SU-DHL-6 (cell line): ENCODE data around the gene PLPP6.
A peak's percentile ranks its signal among the peaks of the same experiment; 100 is the strongest.

ENCODE experiments used
- H2AFZ ChIP-seq: fragments of 200-600 bp; sonication (generic); 2 replicates; pipeline ENCODE4 v1.6.1; 2014; ENCODE audit warnings: low read depth, mild to moderate bottlenecking, moderate library complexity, mixed read lengths, antibody characterized with exemption, low read length; ENCODE audit not compliant: severe bottlenecking
- H3F3A ChIP-seq: fragments of 200-600 bp; shearing (Covaris generic); 2 replicates; pipeline ENCODE4 v1.6.0; 2016; ENCODE audit warnings: antibody characterized with exemption, mild to moderate bottlenecking; ENCODE audit not compliant: insufficient read depth
- H3K27ac ChIP-seq: fragments of 200-600 bp; sonication (generic); 2 replicates; pipeline ENCODE4 v1.5.1; 2016; ENCODE audit warnings: low read depth, mild to moderate bottlenecking, low read length, moderate library complexity, mixed read lengths
- H3K27me3 ChIP-seq: fragments of 200-600 bp; sonication (generic), shearing (Covaris generic); 2 replicates; pipeline ENCODE4 v1.6.0; 2014; ENCODE audit warnings: mild to moderate bottlenecking, low read length
- H3K36me3 ChIP-seq: fragments of 200-600 bp; sonication (generic); 2 replicates; pipeline ENCODE4 v1.6.1; 2014; ENCODE audit warnings: mild to moderate bottlenecking, low read length, mixed read lengths
- H3K4me2 ChIP-seq: fragments of 300-600, 200-600 bp; shearing (Covaris generic), sonication (generic); 2 replicates; pipeline ENCODE4 v1.6.0; 2014; ENCODE audit warnings: low read length, low read depth, mild to moderate bottlenecking; ENCODE audit not compliant: poor library complexity, severe bottlenecking
- H3K4me3 ChIP-seq: fragments of 200-600 bp; sonication (generic); 2 replicates; pipeline ENCODE4 v1.5.1; 2014; ENCODE audit warnings: antibody characterized with exemption, low read length, mild to moderate bottlenecking, mixed read lengths; ENCODE audit not compliant: insufficient read depth, poor library complexity, severe bottlenecking
- H3K79me2 ChIP-seq: fragments of 200-600 bp; sonication (generic); 2 replicates; pipeline ENCODE4 v1.6.1; 2014; ENCODE audit warnings: mild to moderate bottlenecking, low read length, moderate library complexity; ENCODE audit not compliant: insufficient read depth
- H3K9ac ChIP-seq: fragments of 200-600 bp; sonication (generic); 2 replicates; pipeline ENCODE4 v1.7.0; 2014; ENCODE audit warnings: mild to moderate bottlenecking, low read length
- H3K9me2 ChIP-seq: fragments of 200-600 bp; sonication (generic); replicated peaks from 2 replicates; pipeline ENCODE4 v1.6.1; 2014; ENCODE audit warnings: low read length; ENCODE audit not compliant: insufficient read depth
- H3K9me3 ChIP-seq: fragments of 200-600 bp; sonication (generic); 2 replicates; pipeline ENCODE4 v1.6.1; 2014; ENCODE audit warnings: low read length, mixed read lengths; ENCODE audit not compliant: insufficient read depth
- H4K20me1 ChIP-seq: fragments of 200-600 bp; sonication (generic); 2 replicates; pipeline ENCODE4 v1.6.1; 2014; ENCODE audit warnings: low read depth, mild to moderate bottlenecking, antibody characterized with exemption, low read length, moderate library complexity, mixed read lengths
- EZH2phosphoT487 ChIP-seq: fragments of 200-600 bp; sonication (generic), shearing (Covaris generic); conservative IDR thresholded peaks from 2 replicates; pipeline ENCODE4 v1.6.1; 2018; ENCODE audit warnings: mild to moderate bottlenecking, antibody characterized with exemption, low read length, moderate library complexity, mixed read lengths
- TF ChIP-seq, protein P1 (sequence below): fragments of 200-600 bp; sonication (generic); IDR thresholded peaks from one replicate; pipeline ENCODE4 v1.5.1; 2017; ENCODE audit warnings: antibody characterized with exemption, mild to moderate bottlenecking, low read length, moderate library complexity; ENCODE audit not compliant: insufficient read depth, poor library complexity, severe bottlenecking

The PLPP6 gene

DNA sequence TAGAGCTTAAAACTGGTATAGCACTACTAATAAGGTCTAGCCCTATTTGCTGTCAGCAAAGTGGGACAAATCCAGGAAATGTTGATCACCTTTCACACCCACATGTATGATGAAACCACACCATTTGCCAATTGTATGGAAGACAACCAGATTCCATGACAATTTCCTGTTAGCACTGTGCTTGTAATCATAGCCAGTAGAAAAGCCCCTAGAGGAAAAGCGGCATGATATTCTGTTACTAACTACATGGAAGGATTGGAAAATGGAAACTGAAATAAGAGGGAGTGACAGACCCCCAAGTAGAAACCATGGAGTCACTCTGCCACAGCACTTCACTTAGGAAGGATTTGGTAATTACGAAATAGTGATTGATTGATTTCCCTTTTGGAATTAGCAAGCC lies 3.3 kb downstream of the PLPP6 start:
- Histone ChIP-seq H3K36me3 (no peaks in the 10 kb centered on the region), H4K20me1 (no peaks in the 10 kb centered on the region), H3K9ac (no peak overlapping the region), H3K79me2 (no peaks in the 10 kb centered on the region), H3K27ac (no peak overlapping the region), H3K9me2 (no peaks in the 10 kb centered on the region), H2AFZ (no peak overlapping the region), H3K4me2 (peak overlapping the region; percentile 50), H3K9me3 (no peaks in the 10 kb centered on the region), H3K27me3 (no peaks in the 10 kb centered on the region), H3F3A (peaks cover 6% of the 10 kb centered on the region), H3K4me3 (no peak overlapping the region)
- TF ChIP-seq, protein P1, sequence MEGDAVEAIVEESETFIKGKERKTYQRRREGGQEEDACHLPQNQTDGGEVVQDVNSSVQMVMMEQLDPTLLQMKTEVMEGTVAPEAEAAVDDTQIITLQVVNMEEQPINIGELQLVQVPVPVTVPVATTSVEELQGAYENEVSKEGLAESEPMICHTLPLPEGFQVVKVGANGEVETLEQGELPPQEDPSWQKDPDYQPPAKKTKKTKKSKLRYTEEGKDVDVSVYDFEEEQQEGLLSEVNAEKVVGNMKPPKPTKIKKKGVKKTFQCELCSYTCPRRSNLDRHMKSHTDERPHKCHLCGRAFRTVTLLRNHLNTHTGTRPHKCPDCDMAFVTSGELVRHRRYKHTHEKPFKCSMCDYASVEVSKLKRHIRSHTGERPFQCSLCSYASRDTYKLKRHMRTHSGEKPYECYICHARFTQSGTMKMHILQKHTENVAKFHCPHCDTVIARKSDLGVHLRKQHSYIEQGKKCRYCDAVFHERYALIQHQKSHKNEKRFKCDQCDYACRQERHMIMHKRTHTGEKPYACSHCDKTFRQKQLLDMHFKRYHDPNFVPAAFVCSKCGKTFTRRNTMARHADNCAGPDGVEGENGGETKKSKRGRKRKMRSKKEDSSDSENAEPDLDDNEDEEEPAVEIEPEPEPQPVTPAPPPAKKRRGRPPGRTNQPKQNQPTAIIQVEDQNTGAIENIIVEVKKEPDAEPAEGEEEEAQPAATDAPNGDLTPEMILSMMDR = no peak
- TF ChIP-seq EZH2phosphoT487 = no peak

DNA sequence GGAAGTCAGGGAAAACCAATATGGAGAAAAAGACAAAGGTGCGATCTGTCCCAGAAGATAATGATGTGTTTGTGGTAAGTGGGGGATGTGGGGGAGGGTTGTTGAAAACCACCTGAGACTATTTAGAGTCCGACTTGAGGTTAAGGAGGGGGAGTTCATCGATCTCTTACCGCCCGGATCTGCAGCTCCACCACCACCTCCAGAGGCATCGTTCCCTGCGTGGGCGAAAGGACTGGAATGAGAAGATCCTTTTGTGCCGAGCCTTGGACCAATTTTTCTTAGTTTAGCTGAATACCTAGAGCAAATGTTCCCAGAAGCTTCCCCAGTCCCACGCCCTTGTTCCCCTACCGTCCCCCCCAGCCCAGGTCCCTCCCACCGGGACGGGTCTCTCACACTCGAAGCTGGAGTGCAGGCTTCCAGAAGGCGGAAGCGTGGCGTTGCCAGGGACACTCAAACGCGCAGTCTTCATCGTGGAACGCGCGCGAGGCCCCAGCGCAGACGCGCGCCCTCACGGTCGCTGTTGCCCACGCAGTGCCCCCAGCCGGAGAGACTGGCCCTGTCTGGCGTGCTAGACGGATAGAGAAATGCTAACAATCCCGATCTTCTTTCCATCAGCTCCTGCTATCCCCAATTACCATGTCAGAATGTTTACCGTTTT lies 4.1 kb downstream of the PLPP6 start, which contains the start of gene SPATA6L:
Gene SPATA6L (minus strand): TSS at position 439 of the 658 bp plus-strand sequence. CDS start 230 bp downstream, at position 209.
- Histone ChIP-seq H3K4me3 (no peak within 1 kb of the TSS), H3K9me2 (no peaks in the 10 kb centered on the region), H3K27ac (no peak within 1 kb of the TSS), H3K9me3 (no peaks in the 10 kb centered on the region), H4K20me1 (no peaks in the 10 kb centered on the region), H2AFZ (no peak within 1 kb of the TSS), H3K9ac (no peak within 1 kb of the TSS), H3F3A (peaks cover 6% of the 10 kb centered on the region), H3K27me3 (no peaks in the 10 kb centered on the region), H3K79me2 (no peaks in the 10 kb centered on the region), H3K36me3 (no peaks in the 10 kb centered on the region), H3K4me2 (no peak within 1 kb of the TSS)
- TF ChIP-seq EZH2phosphoT487 = no peak
- TF ChIP-seq, protein P1 = no peak

DNA sequence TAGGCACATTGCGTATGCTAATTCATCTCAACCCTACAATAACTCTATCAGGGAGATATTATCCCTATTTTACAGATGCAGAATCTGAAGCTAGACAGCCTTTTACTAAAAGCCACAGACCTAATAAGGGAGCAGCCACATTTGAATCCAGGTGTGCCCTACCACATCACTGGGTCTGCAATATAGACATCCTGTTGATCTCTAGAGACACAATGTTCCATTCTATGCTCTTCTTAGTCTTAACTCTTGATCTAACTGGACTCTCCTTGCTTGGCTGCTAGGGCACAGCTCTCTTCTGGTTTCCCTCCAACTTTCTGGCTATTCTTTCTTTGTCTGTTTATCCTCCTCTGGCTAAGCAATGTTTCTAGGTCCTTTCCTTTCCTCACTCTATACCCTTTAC lies 5.6 kb downstream of the PLPP6 start:
- Histone ChIP-seq H3K36me3 (no peaks in the 10 kb centered on the region), H3K4me2 (no peak overlapping the region), H3K9me2 (no peaks in the 10 kb centered on the region), H3K9me3 (no peaks in the 10 kb centered on the region), H3K27ac (no peak overlapping the region), H2AFZ (no peak overlapping the region), H3K79me2 (no peaks in the 10 kb centered on the region), H3F3A (peaks cover 6% of the 10 kb centered on the region), H3K27me3 (no peaks in the 10 kb centered on the region), H3K4me3 (no peak overlapping the region), H3K9ac (no peak overlapping the region), H4K20me1 (no peaks in the 10 kb centered on the region)
- no peak for TF ChIP-seq EZH2phosphoT487
- TF ChIP-seq, protein P1 = no peak
